ENCODE data around the gene TRMT1L. TPM values are rescaled to one million over a fixed set of nuclear protein-coding genes. Genes with fewer than 3 reads are reported as not detected.

Gene TRMT1L
- total RNA-seq, 1 experiment from 2014 or later, result 28.3 TPM

- BruUV-seq (replicated peaks), result no TSS peak
- ATAC-seq (no peak), DNase-seq (ENCODE audit: low read depth, low spot score) (no peak)
- peaks cover 0 to 4% of the 10 kb centered on the region in 2 experiments; a peak in 1 of 4 replicates for H3K4me1 ChIP-seq (ENCODE audit: control insufficient read depth in 1 of 2, insufficient read depth in 2 of 2, low read length in 2 of 2)
- RAD21 ChIA-PET (ENCODE audit: low non-redundant PET in 1 of 2, low total read pairs in 2 of 2, uncharacterized antibody in 2 of 2, unreplicated experiment in 2 of 2), result no interaction called here
- peaks cover 93% of the 10 kb centered on the region for H3K79me2 ChIP-seq (ENCODE audit: insufficient read depth, low read length)
- H3K36me3 ChIP-seq (ENCODE audit: control insufficient read depth in 1 of 2, insufficient read depth in 2 of 2, low read length in 2 of 2), result no peaks in the 10 kb centered on the region
- POLR2A ChIA-PET, result no interaction called here
- intact Hi-C loops (cut with micrococcal nuclease), result no loop called here
- H2AFZ ChIP-seq (ENCODE audit: low read depth, low read length, poor library complexity, severe bottlenecking), result no peak overlapping the region
- H3K9me2 ChIP-seq (ENCODE audit: insufficient read depth), result no peaks in the 10 kb centered on the region
- CTCF ChIA-PET, result no interaction called here
- H3K27ac ChIP-seq (ENCODE audit: low read depth, low read length), result no peak overlapping the region
- TF ChIP-seq, protein P1, sequence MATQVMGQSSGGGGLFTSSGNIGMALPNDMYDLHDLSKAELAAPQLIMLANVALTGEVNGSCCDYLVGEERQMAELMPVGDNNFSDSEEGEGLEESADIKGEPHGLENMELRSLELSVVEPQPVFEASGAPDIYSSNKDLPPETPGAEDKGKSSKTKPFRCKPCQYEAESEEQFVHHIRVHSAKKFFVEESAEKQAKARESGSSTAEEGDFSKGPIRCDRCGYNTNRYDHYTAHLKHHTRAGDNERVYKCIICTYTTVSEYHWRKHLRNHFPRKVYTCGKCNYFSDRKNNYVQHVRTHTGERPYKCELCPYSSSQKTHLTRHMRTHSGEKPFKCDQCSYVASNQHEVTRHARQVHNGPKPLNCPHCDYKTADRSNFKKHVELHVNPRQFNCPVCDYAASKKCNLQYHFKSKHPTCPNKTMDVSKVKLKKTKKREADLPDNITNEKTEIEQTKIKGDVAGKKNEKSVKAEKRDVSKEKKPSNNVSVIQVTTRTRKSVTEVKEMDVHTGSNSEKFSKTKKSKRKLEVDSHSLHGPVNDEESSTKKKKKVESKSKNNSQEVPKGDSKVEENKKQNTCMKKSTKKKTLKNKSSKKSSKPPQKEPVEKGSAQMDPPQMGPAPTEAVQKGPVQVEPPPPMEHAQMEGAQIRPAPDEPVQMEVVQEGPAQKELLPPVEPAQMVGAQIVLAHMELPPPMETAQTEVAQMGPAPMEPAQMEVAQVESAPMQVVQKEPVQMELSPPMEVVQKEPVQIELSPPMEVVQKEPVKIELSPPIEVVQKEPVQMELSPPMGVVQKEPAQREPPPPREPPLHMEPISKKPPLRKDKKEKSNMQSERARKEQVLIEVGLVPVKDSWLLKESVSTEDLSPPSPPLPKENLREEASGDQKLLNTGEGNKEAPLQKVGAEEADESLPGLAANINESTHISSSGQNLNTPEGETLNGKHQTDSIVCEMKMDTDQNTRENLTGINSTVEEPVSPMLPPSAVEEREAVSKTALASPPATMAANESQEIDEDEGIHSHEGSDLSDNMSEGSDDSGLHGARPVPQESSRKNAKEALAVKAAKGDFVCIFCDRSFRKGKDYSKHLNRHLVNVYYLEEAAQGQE (IDR thresholded peaks at IDR 0.05; ENCODE audit: low read depth), result no peak
- TF ChIP-seq ZFX (IDR thresholded peaks at IDR 0.05), result no peak
- no peak for TF ChIP-seq ATF3 (IDR thresholded peaks at IDR 0.05)
- TF ChIP-seq CBX3 (IDR thresholded peaks at IDR 0.05; ENCODE audit: low read depth), result no peak
- TF ChIP-seq POLR2AphosphoS5 (IDR thresholded peaks at IDR 0.05; ENCODE audit: low read depth, low read length), result no peak
- TF ChIP-seq CTCF (IDR thresholded peaks at IDR 0.05 in 2 of 3, conservative IDR thresholded peaks at IDR 0.05 in 1 of 3; ENCODE audit: borderline replicate concordance in 1 of 3, insufficient read depth in 1 of 3, low read depth in 2 of 3, low read length in 2 of 3), result no peak
- TF ChIP-seq POLR2A (IDR thresholded peaks at IDR 0.05; ENCODE audit: borderline replicate concordance, extremely low read depth, insufficient read depth, insufficient read length), result no peak
- TF ChIP-seq EGR1 (IDR thresholded peaks at IDR 0.05; ENCODE audit: low read depth), result no peak
- TF ChIP-seq CEBPB (IDR thresholded peaks at IDR 0.05; ENCODE audit: low read depth), result no peak
- TF ChIP-seq EZH2phosphoT487 (IDR thresholded peaks at IDR 0.05; ENCODE audit: borderline replicate concordance), result no peak
- TF ChIP-seq YY1 (IDR thresholded peaks at IDR 0.05; ENCODE audit: extremely low read depth, insufficient replicate concordance, low read depth, low read length), result no peak
- TF ChIP-seq SRF (IDR thresholded peaks at IDR 0.05; ENCODE audit: low read depth), result no peak
- TF ChIP-seq RAD21 (IDR thresholded peaks at IDR 0.05; ENCODE audit: low read depth), result no peak
- no peak for TF ChIP-seq JUND (IDR thresholded peaks at IDR 0.05)
- TF ChIP-seq ZNF274 (IDR thresholded peaks at IDR 0.05; ENCODE audit: low read depth, low read length), result no peak
- no peak for TF ChIP-seq TCF7L2 (IDR thresholded peaks at IDR 0.05; ENCODE audit: borderline replicate concordance, extremely low read depth, insufficient read depth, insufficient read length)
- TF ChIP-seq SP1 (IDR thresholded peaks at IDR 0.05; ENCODE audit: low read depth), result no peak
- H3K9me3 ChIP-seq (ENCODE audit: control insufficient read depth in 1 of 2, insufficient read depth in 1 of 2, low read depth in 1 of 2, low read length in 2 of 2), result no peaks in the 10 kb centered on the region
- H3K9ac ChIP-seq (ENCODE audit: low read length), result no peak overlapping the region
- H3K27me3 ChIP-seq (ENCODE audit: insufficient read depth, low read length), result no peaks in the 10 kb centered on the region
- no peak overlapping the region for H3K4me3 ChIP-seq (replicated peaks in 1 of 2; ENCODE audit: low read depth in 1 of 2, low read length in 2 of 2)
- H3K4me2 ChIP-seq (ENCODE audit: low read length), result no peak overlapping the region
- H4K20me1 ChIP-seq (ENCODE audit: insufficient read depth), result peaks cover 3% of the 10 kb centered on the region; the same call in 1 of the 2 replicates
Measured at GRCh38 chr1:185075476-185075875, 81.3 kb downstream of the TRMT1L start.

Measured in HCT116 (cell line).